SK-N-SH (cell line): ENCODE results near the gene PARD3B. TPM values are rescaled to one million over a fixed set of nuclear protein-coding genes. Genes with fewer than 3 reads are reported as not detected.
A peak's percentile ranks its signal among the peaks of the same experiment; 100 is the strongest.

ENCODE experiments used
- CTCF ChIA-PET: fragments of 300-600, 350-600 bp; formaldehyde crosslinking; extraction: SDS; loops from one replicate; lab custom pipeline; 2021; lab: Yijun Ruan, JAX
- POLR2A ChIA-PET: fragments of 350-600 bp; sonication (Branson Sonifier 250); formaldehyde crosslinking; extraction: SDS; loops from one replicate; lab custom pipeline; 2020; ENCODE audit warnings: antibody characterized with exemption, inconsistent platforms; lab: Yijun Ruan, JAX
- DNase-seq: peaks from one replicate; pipeline ENCODE4 v3.0.0; 2012
- H2AFZ ChIP-seq: fragments of 200-600 bp; sonication (generic); 2 replicates; pipeline ENCODE4 v1.8.1; 2016; ENCODE audit warnings: antibody characterized with exemption, mild to moderate bottlenecking, low read depth
- H3F3A ChIP-seq: fragments of 200-600 bp; sonication (generic); replicated peaks from 2 replicates; pipeline ENCODE3; 2016; ENCODE audit warnings: antibody characterized with exemption, mild to moderate bottlenecking; ENCODE audit not compliant: insufficient read depth
- H3K27ac ChIP-seq, 2 experiments: fragments of 200-500 bp in 1 of 2; fragments of 200-600 bp in 1 of 2; sonication (Bioruptor generic) in 1 of 2; sonication (generic), shearing (Covaris generic) in 1 of 2; 2 replicates each; pipeline versions ENCODE4 v1.5.1 to v1.6.1; 2014 to 2016; ENCODE audit warnings: low read depth in 2 of 2, inconsistent platforms in 1 of 2, low read length in 1 of 2, mild to moderate bottlenecking in 1 of 2, mixed read lengths in 1 of 2
- H3K27me3 ChIP-seq: fragments of 200-600 bp; sonication (generic), shearing (Covaris generic); 2 replicates; pipeline ENCODE4 v1.6.1; 2016; ENCODE audit warnings: mixed run types; ENCODE audit not compliant: insufficient read depth
- H3K36me3 ChIP-seq, 2 experiments: fragments of 200-500 bp in 1 of 2; fragments of 200-600 bp in 1 of 2; sonication (Bioruptor generic) in 1 of 2; sonication (generic) in 1 of 2; replicated peaks in 1 of 2; 2 replicates each; pipeline versions ENCODE3 to v1.5.1; 2014 to 2016; ENCODE audit warnings: low read length in 1 of 2, mild to moderate bottlenecking in 1 of 2; ENCODE audit not compliant: insufficient read depth in 2 of 2, control insufficient read depth in 1 of 2
- H3K4me1 ChIP-seq, 2 experiments: fragments of 200-500 bp in 1 of 2; fragments of 200-600 bp in 1 of 2; sonication (Bioruptor generic) in 1 of 2; sonication (generic), shearing (Covaris generic) in 1 of 2; 2 replicates each; pipeline versions ENCODE4 v1.5.1 to v1.6.1; 2014 to 2016; ENCODE audit warnings: low read depth in 1 of 2, low read length in 1 of 2, mixed run types in 1 of 2; ENCODE audit not compliant: insufficient read depth in 2 of 2, control insufficient read depth in 1 of 2
- H3K4me2 ChIP-seq: fragments of 200-600 bp; sonication (generic), shearing (Covaris generic); 2 replicates; pipeline ENCODE4 v1.6.1; 2017; ENCODE audit warnings: mixed run types
- H3K4me3 ChIP-seq, 2 experiments: fragments of 200-500 bp in 1 of 2; fragments of 200-600 bp in 1 of 2; sonication (Bioruptor generic) in 1 of 2; sonication (generic), shearing (Covaris generic) in 1 of 2; 2 replicates each; pipeline versions ENCODE4 v1.5.1 to v1.8.1; 2014 to 2016; ENCODE audit warnings: low read depth in 2 of 2, inconsistent platforms in 1 of 2, low read length in 1 of 2, mild to moderate bottlenecking in 1 of 2, mixed read lengths in 1 of 2, moderate library complexity in 1 of 2
- H3K79me2 ChIP-seq: fragments of 200-600 bp; sonication (generic); 2 replicates; pipeline ENCODE4 v1.8.1; 2017; ENCODE audit warnings: mild to moderate bottlenecking; ENCODE audit not compliant: insufficient read depth
- H3K9ac ChIP-seq: fragments of 200-600 bp; sonication (generic); 2 replicates; pipeline ENCODE4 v1.6.1; 2017; ENCODE audit warnings: mixed run types
- H3K9me2 ChIP-seq: fragments of 200-600 bp; sonication (generic); 2 replicates; pipeline ENCODE4 v1.6.1; 2017; ENCODE audit warnings: mixed run types
- H3K9me3 ChIP-seq: fragments of 200-600 bp; sonication (generic); 2 replicates; pipeline ENCODE4 v1.6.1; 2017; ENCODE audit warnings: mixed run types, mild to moderate bottlenecking, moderate library complexity
- H4K20me1 ChIP-seq: fragments of 200-600 bp; sonication (generic); 2 replicates; pipeline ENCODE4 v1.6.1; 2017; ENCODE audit warnings: mild to moderate bottlenecking, mixed run types; ENCODE audit not compliant: insufficient read depth
- ELF1 ChIP-seq: IDR thresholded peaks from 2 replicates; pipeline ENCODE4 v1.4.0; 2012
- EP300 ChIP-seq, 2 experiments: IDR thresholded peaks; 2 replicates each; pipeline versions ENCODE4 v1.4.0 to v1.6.1; 2012; ENCODE audit warnings: borderline replicate concordance in 1 of 2, low read depth in 1 of 2, low read length in 1 of 2
- FOXJ3 ChIP-seq: sonication (generic); formaldehyde crosslinking; IDR thresholded peaks from 2 replicates; pipeline ENCODE4 v1.5.1; 2020; ENCODE audit warnings: mild to moderate bottlenecking, missing genetic modification reagents
- GABPA ChIP-seq: IDR thresholded peaks from 2 replicates; pipeline ENCODE4 v1.4.0; 2012; ENCODE audit warnings: low read depth, mild to moderate bottlenecking
- GATA2 ChIP-seq: sonication (generic); formaldehyde crosslinking; IDR thresholded peaks from 2 replicates; pipeline ENCODE4 v1.5.0; 2020; ENCODE audit warnings: mild to moderate bottlenecking, missing genetic modification reagents
- JUND ChIP-seq: IDR thresholded peaks from 2 replicates; pipeline ENCODE4 v1.4.0; 2012
- MAX ChIP-seq: IDR thresholded peaks from 2 replicates; pipeline ENCODE4 v1.4.0; 2012; ENCODE audit warnings: low read depth
- POLR2AphosphoS5 ChIP-seq: IDR thresholded peaks from 2 replicates; pipeline ENCODE4 v1.6.1; 2012; ENCODE audit warnings: low read depth, low read length
- RFX5 ChIP-seq: IDR thresholded peaks from 2 replicates; pipeline ENCODE4 v1.6.1; 2012; ENCODE audit warnings: mild to moderate bottlenecking, improper control_type of control experiment, low read length
- RXRA ChIP-seq: IDR thresholded peaks from 2 replicates; pipeline ENCODE4 v1.4.0; 2012; ENCODE audit warnings: low read depth, mild to moderate bottlenecking, borderline replicate concordance
- SIN3A ChIP-seq: IDR thresholded peaks from 2 replicates; pipeline ENCODE4 v1.6.1; 2012; ENCODE audit warnings: low read depth, mild to moderate bottlenecking, low read length, moderate library complexity, borderline replicate concordance
- TAF1 ChIP-seq: IDR thresholded peaks from 2 replicates; pipeline ENCODE4 v1.6.1; 2012; ENCODE audit warnings: low read depth, mild to moderate bottlenecking, low read length, moderate library complexity, borderline replicate concordance
- USF2 ChIP-seq: fragments of 150-350 bp; IDR thresholded peaks from 2 replicates; pipeline ENCODE4 v1.6.1; 2017; ENCODE audit warnings: antibody characterized with exemption, low read length, low read depth, borderline replicate concordance
- YY1 ChIP-seq: IDR thresholded peaks from 2 replicates; pipeline ENCODE4 v1.4.0; 2012; ENCODE audit warnings: low read depth, mild to moderate bottlenecking
- whole genome bisulfite sequencing: methylation state at CpG from one replicate; pipeline ENCODE4 v1.1.6; 2017; ENCODE audit warnings: low lambda C conversion rate; 5-methylcytosine and 5-hydroxymethylcytosine counted together
- polyA plus RNA-seq, 3 experiments: library from polyadenylated mRNA; depleted of rRNA; stranded (reverse); fragments of >200 nt; gene quantifications; 2 replicates each; pipeline ENCODE4 v1.2.3, GENCODE V29; 2012

The PARD3B gene
- polyA plus RNA-seq, 1 of the 3 experiments (the other 2 are of a cell fraction): 0.87 TPM

- Histone ChIP-seq H3K9me2 (no peaks in the 10 kb centered on the region), H3K4me3 (no peak overlapping the region), H3K9ac (no peak overlapping the region), H3K27ac (no peak overlapping the region), H3K36me3 (no peaks in the 10 kb centered on the region), H4K20me1 (no peaks in the 10 kb centered on the region), H3K9me3 (no peaks in the 10 kb centered on the region), H3K27me3 (no peaks in the 10 kb centered on the region), H3K4me2 (no peak overlapping the region), H2AFZ (no peak overlapping the region), H3F3A (no peaks in the 10 kb centered on the region), H3K79me2 (no peaks in the 10 kb centered on the region), H3K4me1 (peaks cover 0 to 21% of the 10 kb centered on the region in 2 experiments; a peak in 2 of 4 replicates)
- ChIA-PET POLR2A (no interaction called here), CTCF (interaction anchor here (0.7 kb wide), 1 partner anchor 319 kb away, joined by 3 read pairs; no protein-coding TSS in a partner anchor)
- no peak for DNase-seq
- TF ChIP-seq SIN3A (no peak), RXRA (no peak), POLR2AphosphoS5 (no peak), MAX (no peak), FOXJ3 (CRISPR knock-in tag) (no peak), ELF1 (no peak), USF2 (no peak), JUND (no peak), EP300 (IDR thresholded peaks at IDR 0.05; ENCODE audit: borderline replicate concordance in 1 of 2, low read depth in 1 of 2, low read length in 1 of 2) (no peak), GABPA (no peak)
- WGBS: 71% methylated on average over 2 of the region's 2 CpGs
Measured at GRCh38 chr2:205190528-205190927, 645.3 kb downstream of the PARD3B start.

- POLR2A ChIA-PET: no interaction called here
- H3K79me2 ChIP-seq: no peaks in the 10 kb centered on the region
- H3K4me3 ChIP-seq: no peak overlapping the region
- no peaks in the 10 kb centered on the region for H3K36me3 ChIP-seq
- TF ChIP-seq EP300 (IDR thresholded peaks at IDR 0.05; ENCODE audit: borderline replicate concordance in 1 of 2, low read depth in 1 of 2, low read length in 1 of 2): peak in 1 of 2 experiments; percentile 56; a peak in 1 of 4 replicates
- no peak for TF ChIP-seq TAF1
- TF ChIP-seq RFX5: no peak
- TF ChIP-seq FOXJ3 (CRISPR knock-in tag): 0 out of 2 replicates have a peak, but pooled peaks have one; percentile 52
- TF ChIP-seq SIN3A: no peak
- TF ChIP-seq GATA2: peak; percentile 47; the same call in 1 of the 2 replicates
- no peak for TF ChIP-seq YY1
- H3K27ac ChIP-seq: peak overlapping the region in 1 of 2 experiments; percentile 67; a peak in 2 of 4 replicates
- peaks cover 11% of the 10 kb centered on the region for H3F3A ChIP-seq
- no peaks in the 10 kb centered on the region for H4K20me1 ChIP-seq
- no peak overlapping the region for H3K9ac ChIP-seq
- H2AFZ ChIP-seq: no peak overlapping the region
- no peaks in the 10 kb centered on the region for H3K9me3 ChIP-seq
- H3K27me3 ChIP-seq: no peaks in the 10 kb centered on the region
- peaks cover 9 to 22% of the 10 kb centered on the region in 2 experiments; a peak in 2 of 4 replicates for H3K4me1 ChIP-seq
- CTCF ChIA-PET: interaction anchor here (0.7 to 2.3 kb wide), 4 partner anchors 97 to 320 kb away, joined by 3 to 9 read pairs (median 4); no protein-coding TSS in a partner anchor
- peak; percentile 27 for DNase-seq
- H3K9me2 ChIP-seq: no peaks in the 10 kb centered on the region
- H3K4me2 ChIP-seq: no peak overlapping the region
- 56% methylated on average over 5 of the region's 5 CpGs for WGBS
Measured at GRCh38 chr2:205193125-205193835, 648.0 kb downstream of the PARD3B start.
